Fibroblast of villous mesenchyme (primary cell): ENCODE data around the gene CXXC5. TPM values are rescaled to one million over a fixed set of nuclear protein-coding genes. Genes with fewer than 3 reads are reported as not detected.
"Not testable (repeated sequence)": the region's sequence is repeated elsewhere in the genome, so short reads cannot be mapped to it uniquely, and the experiment has no call there.

Experiments used
- DNase-seq: peaks from one replicate; pipeline ENCODE4 v3.0.0-alpha.2; 2010; ENCODE audit warnings: low read depth
- H3K4me3 ChIP-seq: 2 replicates; pipeline ENCODE4 v1.5.1; 2011; ENCODE audit warnings: low read depth, mild to moderate bottlenecking, low read length
- CTCF ChIP-seq: IDR thresholded peaks from 2 replicates; pipeline ENCODE4 v1.5.1; 2012; ENCODE audit warnings: low read depth, mild to moderate bottlenecking, low read length; ENCODE audit not compliant: insufficient read depth
- total RNA-seq: library from RNA; depleted of rRNA; stranded (reverse); fragments of >200 nt; gene quantifications from 2 replicates; pipeline ENCODE4 v1.2.3, GENCODE V29; 2012

Gene CXXC5
- 75.4 and 79.5 TPM in 2 replicates for total RNA-seq

- H3K4me3 ChIP-seq = peak within 1 kb of the TSS; percentile 78
- peak; percentile 92 for DNase-seq
- no peak for TF ChIP-seq CTCF
Measured at GRCh38 chr5:139648205-139649081, at the start of gene CXXC5. Gene CXXC5, plus strand, starts transcription at chr5:139648349. Its CDS starts 32,175 bp downstream, at chr5:139680524.

GRCh38 chr5:139598601-139598965 is 49.6 kb upstream of the CXXC5 start:
- not testable (repeated sequence) for H3K4me3 ChIP-seq, DNase-seq

DNA sequence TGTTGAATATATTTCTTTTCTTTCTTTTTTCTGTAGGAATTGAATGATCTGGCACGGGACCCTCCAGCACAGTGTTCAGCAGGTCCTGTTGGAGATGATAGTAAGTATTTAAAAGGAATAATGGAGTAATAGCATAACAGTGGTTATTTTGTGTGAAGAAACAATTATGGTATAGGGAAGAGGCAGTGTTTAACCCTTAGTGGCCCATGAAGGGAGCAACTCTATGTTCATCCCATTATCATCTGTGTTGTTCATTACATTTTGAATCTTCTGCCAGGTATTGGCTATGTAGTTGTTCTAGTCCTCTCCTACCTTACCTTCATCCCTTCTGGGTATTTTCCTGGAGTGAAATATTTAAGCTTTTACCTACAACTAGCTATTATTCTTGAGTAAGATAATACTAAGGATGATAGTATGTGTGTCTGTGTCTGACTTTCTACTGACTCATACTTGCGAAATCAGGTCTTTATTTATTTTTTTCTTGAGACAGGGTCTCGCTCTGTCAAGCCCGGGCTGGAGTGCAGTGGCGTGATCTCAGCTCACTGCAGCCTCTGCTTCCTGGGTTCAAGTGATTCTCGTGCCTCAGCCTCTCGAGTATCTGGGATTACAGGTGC is 47.7 kb upstream of the CXXC5 start:
- no peak overlapping the region for H3K4me3 ChIP-seq
- peak; percentile 83 for DNase-seq
- no peak for TF ChIP-seq CTCF

DNA sequence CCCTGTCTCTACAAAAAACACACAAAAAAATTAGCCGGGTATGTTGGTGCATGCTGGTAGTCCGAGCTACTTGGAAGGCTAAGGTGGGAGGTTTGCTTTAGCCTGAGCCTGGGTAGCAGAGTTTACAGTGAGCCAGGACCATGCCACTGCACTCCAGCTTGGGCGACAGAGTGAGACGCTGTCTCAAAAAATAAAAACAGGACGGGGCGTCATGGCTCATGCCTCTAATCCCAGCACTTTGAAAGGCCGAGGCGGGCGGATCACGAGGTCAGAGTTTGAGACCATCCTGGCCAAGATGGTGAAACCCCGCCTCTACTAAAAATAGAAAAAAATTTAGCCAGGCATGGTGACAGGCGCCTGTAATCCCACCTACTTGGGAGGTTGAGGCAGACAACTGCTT is 46.7 kb upstream of the CXXC5 start:
- H3K4me3 ChIP-seq = no peak overlapping the region
- DNase-seq = no peak
- no peak for TF ChIP-seq CTCF

DNA sequence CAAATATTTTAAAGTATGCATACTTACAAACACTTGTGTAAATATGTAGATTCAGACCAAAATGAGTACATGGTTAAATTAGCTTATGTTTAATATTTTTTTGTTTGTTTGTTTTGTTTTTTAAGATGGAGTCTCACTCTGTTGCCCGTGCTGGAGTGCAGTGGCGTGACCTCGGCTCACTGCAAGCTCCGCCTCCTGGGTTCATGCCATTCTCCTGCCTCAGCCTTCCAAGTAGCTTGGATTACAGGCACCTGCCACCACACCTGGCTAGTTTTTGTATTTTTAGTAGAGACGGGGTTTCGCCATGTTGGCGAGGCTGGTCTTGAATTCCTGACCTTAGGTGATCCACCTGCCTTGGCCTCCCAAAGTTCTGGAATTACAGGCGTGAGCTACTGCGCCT is 46.2 kb upstream of the CXXC5 start:
- not testable (repeated sequence) for H3K4me3 ChIP-seq, DNase-seq

GRCh38 chr5:139605887-139606286 is 42.3 kb upstream of the CXXC5 start:
- TF ChIP-seq CTCF = no peak
- no peak overlapping the region for H3K4me3 ChIP-seq
- no peak for DNase-seq

DNA sequence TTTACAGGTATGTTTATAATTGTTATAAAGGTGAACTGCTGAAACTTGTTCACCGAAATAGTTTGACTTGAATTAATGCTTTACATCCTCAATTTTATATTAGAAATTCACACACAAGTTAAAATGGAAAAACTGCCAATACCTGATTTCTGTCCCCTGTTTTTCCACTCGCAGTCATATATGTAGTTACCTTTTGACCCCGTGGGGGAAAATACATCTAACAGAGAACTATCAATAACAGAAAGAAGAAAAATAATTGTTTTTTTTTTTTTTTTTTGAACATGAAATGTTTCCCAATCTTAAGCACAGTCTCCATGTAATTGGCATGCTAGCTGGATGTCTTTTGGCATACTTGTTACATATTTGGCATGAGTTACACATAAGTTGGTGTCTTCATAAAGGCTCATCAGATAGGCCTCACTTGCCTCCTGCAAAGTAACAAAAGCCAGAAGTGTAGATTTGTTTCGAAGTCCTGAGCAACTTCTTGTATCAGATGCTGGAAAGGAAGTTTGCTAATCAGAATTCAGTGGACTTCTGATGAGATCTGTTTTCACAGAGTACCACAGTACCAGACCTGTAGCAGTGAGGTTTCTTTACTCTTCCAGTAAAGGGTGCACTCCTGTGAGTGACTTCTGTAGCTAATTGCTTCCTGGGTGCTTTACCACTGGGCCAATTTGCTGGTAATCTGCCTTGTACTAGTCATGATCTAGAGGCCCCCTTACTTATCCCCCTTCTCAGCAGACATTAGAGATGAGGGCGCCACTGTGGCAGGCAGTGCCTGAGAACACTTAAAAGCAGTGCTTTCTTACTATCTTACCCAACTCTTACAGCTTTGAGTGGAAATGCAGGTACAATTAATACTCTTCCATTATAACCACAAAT is 36.2 kb upstream of the CXXC5 start:
- no peak overlapping the region for H3K4me3 ChIP-seq
- no peak for DNase-seq
- no peak for TF ChIP-seq CTCF
